Panc1 (cell line): ENCODE data around the gene CEACAM16. TPM values are rescaled to one million over a fixed set of nuclear protein-coding genes. Genes with fewer than 3 reads are reported as not detected.

Experiments
- ATAC-seq: fragments of 200-7000 bp; cut with Tn5 transposase; 2 replicates; pipeline ENCODE4 v1.9.1; 2020; ENCODE audit warnings: mild to moderate bottlenecking, moderate library complexity
- BruUV-seq: library from RNA; stranded (reverse); fragments of 400-500 nt; replicated peaks from 2 replicates; lab custom pipeline; 2021; lab: Mats Ljungman, UMichigan
- CTCF ChIA-PET: fragments of 300-600 bp; sonication (Branson Sonifier 250); formaldehyde crosslinking; loops from one replicate; lab custom pipeline; 2022; ENCODE audit warnings: antibody characterized with exemption; lab: Charles Lee
- POLR2A ChIA-PET: fragments of 300-600 bp; sonication (Branson Sonifier 250); formaldehyde crosslinking; loops from one replicate; lab custom pipeline; 2022; ENCODE audit warnings: antibody characterized with exemption; lab: Charles Lee
- DNase-seq: peaks from one replicate; pipeline ENCODE4 v3.0.0-alpha.2; 2010; ENCODE audit warnings: low read depth, low spot score
- H3K27ac ChIP-seq: 2 replicates; pipeline ENCODE4 v1.5.1; 2011; ENCODE audit warnings: mild to moderate bottlenecking, low read length, inconsistent platforms
- H3K27me3 ChIP-seq: fragments of 200-500 bp; sonication (Bioruptor generic); 2 replicates; pipeline ENCODE4 v1.6.0; 2014; ENCODE audit warnings: low read length, inconsistent platforms; ENCODE audit not compliant: control insufficient read depth, insufficient read depth
- H3K36me3 ChIP-seq: fragments of 200-500 bp; sonication (Bioruptor generic); 2 replicates; pipeline ENCODE4 v1.5.1; 2014; ENCODE audit warnings: inconsistent platforms, mild to moderate bottlenecking, low read length, moderate library complexity; ENCODE audit not compliant: control insufficient read depth, insufficient read depth
- H3K4me1 ChIP-seq: 2 replicates; pipeline ENCODE4 v1.5.1; 2011; ENCODE audit warnings: inconsistent platforms, mild to moderate bottlenecking, low read length, moderate library complexity; ENCODE audit not compliant: control insufficient read depth, insufficient read depth
- H3K4me3 ChIP-seq, 2 experiments: 2 replicates each; pipeline ENCODE4 v1.5.1; 2011 to 2012; ENCODE audit warnings: low read depth in 2 of 2, low read length in 2 of 2, mild to moderate bottlenecking in 2 of 2, inconsistent platforms in 1 of 2, moderate library complexity in 1 of 2
- H3K9me3 ChIP-seq: fragments of 200-500 bp; sonication (Bioruptor generic); 2 replicates; pipeline ENCODE4 v1.5.1; 2014; ENCODE audit warnings: low read depth, mild to moderate bottlenecking, inconsistent platforms, low read length, moderate library complexity; ENCODE audit not compliant: control insufficient read depth, insufficient read depth
- CTCF ChIP-seq: fragments of 450-650 bp; IDR thresholded peaks from 2 replicates; pipeline ENCODE4 v1.5.1; 2017; ENCODE audit warnings: mild to moderate bottlenecking
- POLR2AphosphoS5 ChIP-seq: IDR thresholded peaks from 2 replicates; pipeline ENCODE4 v1.6.1; 2012; ENCODE audit warnings: mild to moderate bottlenecking, low read depth, low read length, moderate library complexity
- SIN3A ChIP-seq: IDR thresholded peaks from 2 replicates; pipeline ENCODE4 v1.6.1; 2012; ENCODE audit warnings: low read depth, mild to moderate bottlenecking, low read length, moderate library complexity, borderline replicate concordance; ENCODE audit not compliant: insufficient read depth
- TCF7L2 ChIP-seq: IDR thresholded peaks from 2 replicates; pipeline ENCODE4 v1.6.1; 2011; ENCODE audit warnings: mild to moderate bottlenecking, low read depth, low read length, inconsistent platforms
- in situ Hi-C: cut with HindIII; loops from 2 replicates; pipeline ENCODE4 v1.10.0; 2016; ENCODE audit warnings: low sequenced_read_pairs, low pct_unique_long_range_greater_than_20kb
- intact Hi-C: fragments of 100-400 bp; cut with micrococcal nuclease; formaldehyde crosslinking; loops from one replicate; pipeline ENCODE4 v1.10.0; 2022; ENCODE audit not compliant: unreplicated experiment
- total RNA-seq: library from RNA; stranded (reverse); gene quantifications from one replicate; pipeline ENCODE4 v1.2.1, GENCODE V29; 2021; ENCODE audit not compliant: unreplicated experiment
- TF ChIP-seq, protein P1 (sequence below), 2 experiments: IDR thresholded peaks; 2 replicates each; pipeline ENCODE4 v1.6.1; 2011 to 2012; ENCODE audit warnings: low read depth in 2 of 2, control low read depth in 1 of 2, low read length in 1 of 2, mild to moderate bottlenecking in 1 of 2, moderate library complexity in 1 of 2; ENCODE audit not compliant: insufficient read depth in 1 of 2

CEACAM16 gene
- total RNA-seq, 1 experiment from 2014 or later: not detected

DNA sequence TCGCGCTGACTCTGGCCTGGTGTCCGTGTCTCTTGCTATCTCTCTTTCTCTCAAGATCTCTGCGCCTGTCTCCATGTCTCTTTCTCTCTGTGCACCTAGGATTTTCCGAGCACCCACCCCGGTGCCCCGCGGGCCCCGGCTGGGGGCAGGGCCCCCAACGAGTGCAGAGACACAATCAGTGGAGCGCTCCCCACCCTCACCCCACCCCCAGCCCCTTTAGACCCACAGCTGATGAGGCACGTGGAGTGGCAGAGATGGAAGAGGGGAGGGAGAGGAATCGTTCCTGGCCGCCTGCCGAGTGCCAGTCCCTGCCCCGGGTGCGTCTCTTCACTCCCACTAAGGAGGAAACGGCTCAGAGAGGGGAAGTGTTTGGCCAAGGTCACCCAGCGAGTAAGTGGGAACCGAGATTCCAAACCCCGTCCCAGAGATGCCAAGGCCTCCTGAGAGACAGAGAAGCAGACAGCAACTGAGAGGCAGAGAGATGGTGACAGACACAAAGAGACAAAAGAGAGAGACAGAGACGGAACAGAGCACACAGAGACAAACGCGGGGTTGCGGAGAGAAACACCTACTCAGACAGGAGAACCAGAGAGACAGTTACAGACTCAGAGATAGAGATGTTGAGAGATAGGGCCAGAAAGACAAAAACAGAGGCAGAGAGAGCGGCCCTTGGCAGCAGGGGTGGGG lies 48.9 kb downstream of the CEACAM16 start:
- peaks cover 37% of the 10 kb centered on the region for H3K4me1 ChIP-seq
- no peaks in the 10 kb centered on the region; the same call in 1 of the 2 replicates for H3K36me3 ChIP-seq
- H3K27ac ChIP-seq: peak overlapping the region; percentile 83
- no TSS peak for BruUV-seq
- DNase-seq (peak; percentile 66), ATAC-seq (peak; percentile 33)
- no peaks in the 10 kb centered on the region for H3K27me3 ChIP-seq
- TF ChIP-seq, protein P1, sequence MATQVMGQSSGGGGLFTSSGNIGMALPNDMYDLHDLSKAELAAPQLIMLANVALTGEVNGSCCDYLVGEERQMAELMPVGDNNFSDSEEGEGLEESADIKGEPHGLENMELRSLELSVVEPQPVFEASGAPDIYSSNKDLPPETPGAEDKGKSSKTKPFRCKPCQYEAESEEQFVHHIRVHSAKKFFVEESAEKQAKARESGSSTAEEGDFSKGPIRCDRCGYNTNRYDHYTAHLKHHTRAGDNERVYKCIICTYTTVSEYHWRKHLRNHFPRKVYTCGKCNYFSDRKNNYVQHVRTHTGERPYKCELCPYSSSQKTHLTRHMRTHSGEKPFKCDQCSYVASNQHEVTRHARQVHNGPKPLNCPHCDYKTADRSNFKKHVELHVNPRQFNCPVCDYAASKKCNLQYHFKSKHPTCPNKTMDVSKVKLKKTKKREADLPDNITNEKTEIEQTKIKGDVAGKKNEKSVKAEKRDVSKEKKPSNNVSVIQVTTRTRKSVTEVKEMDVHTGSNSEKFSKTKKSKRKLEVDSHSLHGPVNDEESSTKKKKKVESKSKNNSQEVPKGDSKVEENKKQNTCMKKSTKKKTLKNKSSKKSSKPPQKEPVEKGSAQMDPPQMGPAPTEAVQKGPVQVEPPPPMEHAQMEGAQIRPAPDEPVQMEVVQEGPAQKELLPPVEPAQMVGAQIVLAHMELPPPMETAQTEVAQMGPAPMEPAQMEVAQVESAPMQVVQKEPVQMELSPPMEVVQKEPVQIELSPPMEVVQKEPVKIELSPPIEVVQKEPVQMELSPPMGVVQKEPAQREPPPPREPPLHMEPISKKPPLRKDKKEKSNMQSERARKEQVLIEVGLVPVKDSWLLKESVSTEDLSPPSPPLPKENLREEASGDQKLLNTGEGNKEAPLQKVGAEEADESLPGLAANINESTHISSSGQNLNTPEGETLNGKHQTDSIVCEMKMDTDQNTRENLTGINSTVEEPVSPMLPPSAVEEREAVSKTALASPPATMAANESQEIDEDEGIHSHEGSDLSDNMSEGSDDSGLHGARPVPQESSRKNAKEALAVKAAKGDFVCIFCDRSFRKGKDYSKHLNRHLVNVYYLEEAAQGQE (IDR thresholded peaks at IDR 0.05; ENCODE audit: insufficient read depth in 1 of 2, low read depth in 2 of 2, low read length in 1 of 2): no peak
- TF ChIP-seq CTCF (no peak), POLR2AphosphoS5 (no peak), SIN3A (no peak), TCF7L2 (no peak)
- ChIA-PET CTCF (interaction anchor here (0.7 kb wide), 1 partner anchor 27 kb away, joined by 3 read pairs; no protein-coding TSS in a partner anchor), POLR2A (no interaction called here)
- intact Hi-C loops: no loop called here
- H3K9me3 ChIP-seq: no peaks in the 10 kb centered on the region
- in situ Hi-C loops: no loop called here
- peak overlapping the region; percentile 61 to 68 for H3K4me3 ChIP-seq

DNA sequence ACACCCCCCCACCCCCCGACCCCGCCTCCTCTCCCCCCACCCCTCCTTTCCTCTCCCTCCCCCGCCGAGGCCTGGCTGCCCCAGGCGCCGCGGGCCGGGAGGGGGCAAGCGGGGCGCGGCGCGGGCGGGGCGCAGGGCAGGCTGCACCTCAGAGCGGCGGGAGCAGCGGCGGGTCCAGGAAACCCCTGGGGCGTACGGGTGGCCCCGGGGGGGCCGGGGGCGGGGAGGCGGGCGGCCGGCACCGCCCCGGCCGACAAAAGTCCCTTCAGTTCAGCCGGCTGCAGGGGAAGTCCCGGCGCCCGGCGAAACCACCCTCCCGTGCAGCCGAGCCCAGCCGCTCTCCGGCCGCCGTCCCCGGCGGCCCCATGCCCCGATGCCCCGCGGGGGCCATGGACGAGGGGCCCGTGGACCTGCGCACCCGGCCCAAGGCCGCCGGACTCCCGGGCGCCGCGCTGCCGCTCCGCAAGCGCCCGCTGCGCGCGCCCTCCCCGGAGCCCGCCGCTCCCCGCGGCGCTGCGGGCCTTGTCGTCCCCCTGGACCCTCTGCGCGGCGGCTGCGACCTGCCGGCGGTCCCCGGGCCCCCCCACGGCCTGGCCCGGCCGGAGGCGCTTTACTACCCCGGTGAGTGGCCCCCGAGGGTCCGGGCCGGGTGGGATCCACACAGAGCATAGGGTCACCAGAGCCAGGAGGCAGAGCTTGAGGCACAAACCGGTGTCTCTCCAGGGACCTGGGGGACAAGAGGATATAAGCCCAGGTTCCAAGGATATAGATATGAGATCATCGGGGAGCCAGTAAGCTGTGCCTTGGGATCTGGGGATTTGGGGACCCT lies 49.7 kb downstream of the CEACAM16 start, which contains the start of gene BCL3:
Gene BCL3, plus strand, starts transcription at position 283 of the 829 bp plus-strand sequence. Its CDS starts 83 bp downstream, at position 366.
- H3K4me3 ChIP-seq: peak within 1 kb of the TSS; percentile 68 to 72
- H3K36me3 ChIP-seq: no peaks in the 10 kb centered on the region; the same call in 1 of the 2 replicates
- in situ Hi-C loops (no loop called here), intact Hi-C loops (no loop called here)
- ATAC-seq (peak; percentile 45), DNase-seq (no peak)
- no TSS peak for BruUV-seq
- H3K27me3 ChIP-seq: no peaks in the 10 kb centered on the region
- no peak for TF ChIP-seq CTCF
- TF ChIP-seq, protein P1 (IDR thresholded peaks at IDR 0.05; ENCODE audit: insufficient read depth in 1 of 2, low read depth in 2 of 2, low read length in 1 of 2): no peak
- peak; percentile 36; the same call in 1 of the 2 replicates for TF ChIP-seq SIN3A
- no peak for TF ChIP-seq TCF7L2
- TF ChIP-seq POLR2AphosphoS5: peak; percentile 27; the same call in 1 of the 2 replicates
- ChIA-PET POLR2A (no interaction called here), CTCF (interaction anchor here (1.2 kb wide), 1 partner anchor 59 kb away, joined by 4 read pairs; no protein-coding TSS in a partner anchor)
- peaks cover 38% of the 10 kb centered on the region for H3K4me1 ChIP-seq
- no peaks in the 10 kb centered on the region for H3K9me3 ChIP-seq
- peak within 1 kb of the TSS; percentile 89 for H3K27ac ChIP-seq
